Common myeloid progenitor, CD34-positive (primary cell): ENCODE data around the gene TRPM3.

Experiments
- CTCF ChIA-PET: fragments of 350-600 bp; sonication (Branson Sonifier 250); formaldehyde crosslinking; loops from one replicate; lab custom pipeline; 2021; ENCODE audit warnings: antibody characterized with exemption; lab: Charles Lee
- POLR2A ChIA-PET: fragments of 350-600 bp; sonication (Branson Sonifier 250); formaldehyde crosslinking; loops from one replicate; lab custom pipeline; 2021; ENCODE audit warnings: antibody characterized with exemption; lab: Charles Lee
- DNase-seq, 3 donors: peaks; one replicate each; pipeline versions ENCODE4 v3.0.0 to v3.0.0-alpha.2; 2013
- H3K27ac ChIP-seq, 2 experiments: 1 replicate in 1 of 2; 2 replicates in 1 of 2; pipeline ENCODE4 v1.7.0; 2013; ENCODE audit warnings: inconsistent platforms in 2 of 2, low read length in 2 of 2, mild to moderate bottlenecking in 2 of 2, low read depth in 1 of 2, moderate library complexity in 1 of 2; ENCODE audit not compliant: severe bottlenecking in 2 of 2, insufficient read depth in 1 of 2, poor library complexity in 1 of 2
- H3K27me3 ChIP-seq, 5 experiments: replicated peaks in 2 of 5; 1 replicate in 3 of 5; 2 replicates in 2 of 5; pipeline versions ENCODE4 v1.6.1 to v1.7.0; 2013; ENCODE audit warnings: low read length in 4 of 5, mild to moderate bottlenecking in 2 of 5, moderate library complexity in 2 of 5, inconsistent platforms in 1 of 5; ENCODE audit not compliant: insufficient read depth in 5 of 5, control insufficient read depth in 4 of 5
- H3K36me3 ChIP-seq, 4 experiments: 1 replicate in 2 of 4; 2 replicates in 2 of 4; pipeline versions ENCODE4 v1.6.1 to v1.7.0; 2013; ENCODE audit warnings: low read length in 3 of 4, control low read depth in 1 of 4, mild to moderate bottlenecking in 1 of 4; ENCODE audit not compliant: control insufficient read depth in 4 of 4, insufficient read depth in 4 of 4
- H3K4me1 ChIP-seq, 4 experiments: 1 replicate in 3 of 4; 2 replicates in 1 of 4; pipeline versions ENCODE4 v1.6.1 to v1.7.1; 2013; ENCODE audit warnings: low read length in 3 of 4, mild to moderate bottlenecking in 3 of 4, control low read depth in 1 of 4, inconsistent platforms in 1 of 4, moderate library complexity in 1 of 4; ENCODE audit not compliant: control insufficient read depth in 4 of 4, insufficient read depth in 4 of 4; ENCODE audit errors: control extremely low read depth in 1 of 4
- H3K4me3 ChIP-seq, 7 experiments: 1 replicate in 4 of 7; 2 replicates in 3 of 7; pipeline versions ENCODE4 v1.5.1 to v1.7.0; 2013; ENCODE audit warnings: mild to moderate bottlenecking in 7 of 7, low read length in 6 of 7, moderate library complexity in 6 of 7, inconsistent platforms in 2 of 7, low read depth in 2 of 7, control low read depth in 1 of 7; ENCODE audit not compliant: insufficient read depth in 4 of 7, control insufficient read depth in 1 of 7; ENCODE audit errors: extremely low read depth in 1 of 7
- H3K9me3 ChIP-seq, 5 experiments: 1 replicate in 4 of 5; 2 replicates in 1 of 5; pipeline versions ENCODE4 v1.6.1 to v1.7.1; 2013; ENCODE audit warnings: low read length in 4 of 5, mild to moderate bottlenecking in 2 of 5, inconsistent platforms in 1 of 5, low read depth in 1 of 5, moderate library complexity in 1 of 5; ENCODE audit not compliant: control insufficient read depth in 4 of 5, insufficient read depth in 2 of 5; ENCODE audit errors: control extremely low read depth in 1 of 5
- WGBS: methylation state at CpG from one replicate; pipeline ENCODE4 v1.1.5; 2013; ENCODE audit not compliant: insufficient coverage; 5-methylcytosine and 5-hydroxymethylcytosine counted together

TRPM3 gene

DNA sequence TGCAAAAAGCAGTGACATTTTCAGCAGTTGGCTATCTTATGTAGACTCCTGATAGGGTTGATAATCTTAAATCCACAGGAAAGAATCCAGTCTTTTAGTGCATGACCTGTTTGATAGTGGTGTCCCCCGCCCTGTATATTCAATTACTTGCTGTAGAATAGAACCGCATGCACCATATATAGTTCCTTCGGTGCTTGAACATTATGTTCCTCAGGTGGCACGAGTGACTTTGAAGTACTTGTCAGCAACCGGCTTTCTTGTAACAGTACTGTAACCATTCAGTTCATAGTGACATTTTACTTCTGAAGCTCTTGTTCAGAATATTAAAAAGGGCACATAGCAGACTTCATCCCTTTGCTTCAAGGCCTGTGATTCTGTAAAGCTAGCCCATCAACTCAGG, 543.8 kb downstream of the TRPM3 start:
- DNase-seq, result no peak
- no peaks in the 10 kb centered on the region for H3K36me3 ChIP-seq
- 98% methylated on average over 5 of the region's 5 CpGs for WGBS
- no peak overlapping the region for H3K4me3 ChIP-seq
- ChIA-PET POLR2A (interaction anchor here (0.6 kb wide), 1 partner anchor 345 kb away, joined by 3 read pairs; no protein-coding TSS in a partner anchor), CTCF (interaction anchor here (0.6 kb wide), 1 partner anchor 24 kb away, joined by 4 read pairs; no protein-coding TSS in a partner anchor)
- peaks cover 0 to 17% (median 0%) of the 10 kb centered on the region in 4 experiments for H3K4me1 ChIP-seq
- no peaks in the 10 kb centered on the region for H3K27me3 ChIP-seq
- H3K9me3 ChIP-seq, result no peaks in the 10 kb centered on the region
- H3K27ac ChIP-seq, result no peak overlapping the region

DNA sequence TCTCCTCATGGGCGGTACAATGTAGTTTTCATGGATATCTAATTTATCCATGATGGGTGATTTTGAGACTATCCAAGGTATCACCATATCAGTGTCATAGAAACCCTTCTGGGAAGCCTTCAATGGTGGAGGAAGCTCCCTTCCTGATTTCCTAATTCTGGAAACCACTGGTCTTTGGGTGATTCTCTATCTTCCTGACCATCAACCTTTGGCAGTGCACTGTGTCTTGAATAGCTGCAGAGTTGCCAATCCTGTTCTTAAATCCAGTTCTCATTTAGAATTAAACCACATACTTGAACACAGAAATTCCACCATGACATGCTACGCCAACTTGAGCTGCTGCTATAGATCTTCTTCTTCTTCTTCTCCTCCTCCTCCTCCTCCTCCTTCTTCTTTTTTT, 545.3 kb downstream of the TRPM3 start:
- H3K9me3 ChIP-seq, result no peaks in the 10 kb centered on the region
- ChIA-PET CTCF (interaction anchor here (0.6 kb wide), 1 partner anchor 20 kb away, joined by 3 read pairs; no protein-coding TSS in a partner anchor), POLR2A (no interaction called here)
- H3K27ac ChIP-seq, result no peak overlapping the region
- H3K4me1 ChIP-seq, result peaks cover 0 to 11% (median 0%) of the 10 kb centered on the region in 4 experiments
- H3K27me3 ChIP-seq, result no peaks in the 10 kb centered on the region
- 100% methylated on average over 1 of the region's 2 CpGs for WGBS
- no peak for DNase-seq
- no peaks in the 10 kb centered on the region for H3K36me3 ChIP-seq
- H3K4me3 ChIP-seq, result no peak overlapping the region

DNA sequence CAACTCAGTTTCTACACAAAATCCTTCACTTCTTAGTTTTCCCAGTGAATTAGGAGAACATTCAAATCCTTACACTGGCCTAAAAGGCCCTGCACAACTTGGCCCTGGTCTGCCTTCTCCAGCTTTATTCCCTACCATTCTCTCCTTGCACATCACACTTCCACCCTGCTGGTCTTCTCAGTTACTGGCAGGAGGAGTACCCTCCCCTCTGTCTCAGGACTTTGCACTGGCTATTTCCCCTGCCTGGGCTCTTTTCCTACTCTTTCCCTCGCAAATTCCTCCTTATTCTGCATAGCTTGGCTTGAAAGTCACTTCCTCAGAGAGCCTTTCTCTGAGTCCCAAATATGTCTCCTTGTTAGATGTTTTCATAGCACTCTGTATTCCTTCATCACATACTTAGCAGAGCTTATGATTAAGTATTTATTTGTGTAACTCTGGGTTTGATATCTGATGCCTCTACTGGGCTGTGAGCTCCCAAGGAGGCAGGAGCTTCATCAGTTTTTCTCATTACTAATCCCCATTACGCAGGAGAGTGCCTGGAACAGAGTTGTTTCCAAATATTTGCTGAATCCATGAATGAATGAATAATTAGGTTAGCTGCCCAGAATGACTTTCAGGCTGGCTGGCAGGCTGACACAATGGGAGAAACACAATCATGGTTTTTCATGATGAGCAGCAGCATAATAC, 547.1 kb downstream of the TRPM3 start:
- Histone ChIP-seq H3K9me3 (no peaks in the 10 kb centered on the region), H3K36me3 (no peaks in the 10 kb centered on the region), H3K4me1 (peaks cover 0 to 5% (median 0%) of the 10 kb centered on the region in 4 experiments), H3K27ac (no peak overlapping the region), H3K27me3 (no peaks in the 10 kb centered on the region), H3K4me3 (no peak overlapping the region)
- 90% methylated on average over 2 of the region's 2 CpGs for WGBS
- CTCF ChIA-PET, result no interaction called here
- POLR2A ChIA-PET, result no interaction called here
- no peak for DNase-seq

DNA sequence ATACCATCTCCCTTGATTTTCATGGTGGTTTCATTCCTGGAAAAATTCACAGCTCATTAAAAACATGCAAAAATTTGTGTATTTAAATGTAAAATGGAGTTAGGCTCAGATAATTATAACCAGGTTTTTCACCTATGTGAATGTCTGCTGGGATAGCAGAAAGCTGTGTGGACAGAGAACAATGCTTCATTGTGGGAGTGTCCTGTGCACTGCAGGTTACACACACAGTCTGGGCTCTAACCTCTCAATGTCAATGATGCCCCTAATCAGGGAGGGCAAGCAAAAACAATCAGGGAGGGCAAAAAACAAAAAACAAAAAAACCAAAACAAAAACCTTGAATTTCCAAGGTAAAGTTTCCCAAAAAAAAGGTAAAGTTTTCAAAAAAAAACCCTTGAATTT, 548.1 kb downstream of the TRPM3 start:
- Histone ChIP-seq H3K4me1 (peaks cover 0 to 5% (median 0%) of the 10 kb centered on the region in 4 experiments), H3K27ac (no peak overlapping the region), H3K27me3 (no peaks in the 10 kb centered on the region), H3K9me3 (no peaks in the 10 kb centered on the region), H3K4me3 (no peak overlapping the region), H3K36me3 (no peaks in the 10 kb centered on the region)
- CTCF ChIA-PET, result no interaction called here
- POLR2A ChIA-PET, result interaction anchor here (0.7 kb wide), 1 partner anchor 9 kb away, joined by 3 read pairs; no protein-coding TSS in a partner anchor
- no peak for DNase-seq

DNA sequence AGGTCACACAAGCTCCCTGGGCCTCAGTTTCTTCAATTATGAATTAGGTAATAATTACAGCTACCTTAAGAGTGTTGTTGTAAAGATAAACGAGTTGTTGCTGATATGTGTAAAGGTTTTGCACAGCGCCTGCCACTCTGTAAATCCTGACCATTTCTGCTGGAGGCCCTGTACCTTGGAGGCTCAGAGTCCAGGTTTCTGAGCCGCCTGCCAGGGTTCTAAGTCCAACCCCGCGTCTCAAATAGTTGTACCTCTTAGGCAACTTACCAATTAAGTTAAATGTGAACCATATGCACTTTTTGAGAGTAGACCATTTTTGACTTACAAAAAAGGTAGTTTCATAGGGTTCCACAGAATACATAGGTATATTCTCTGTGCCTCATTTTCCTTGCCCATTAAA, 550.2 kb downstream of the TRPM3 start:
- Histone ChIP-seq H3K4me3 (no peak overlapping the region), H3K4me1 (peaks cover 0 to 3% (median 0%) of the 10 kb centered on the region in 4 experiments), H3K9me3 (no peaks in the 10 kb centered on the region), H3K27ac (no peak overlapping the region), H3K27me3 (no peaks in the 10 kb centered on the region), H3K36me3 (no peaks in the 10 kb centered on the region)
- no peak for DNase-seq
- POLR2A ChIA-PET, result no interaction called here
- 100% methylated on average over 3 of the region's 5 CpGs for WGBS
- CTCF ChIA-PET, result interaction anchor here (0.9 kb wide), 1 partner anchor 185 kb away, joined by 3 read pairs; no protein-coding TSS in a partner anchor

DNA sequence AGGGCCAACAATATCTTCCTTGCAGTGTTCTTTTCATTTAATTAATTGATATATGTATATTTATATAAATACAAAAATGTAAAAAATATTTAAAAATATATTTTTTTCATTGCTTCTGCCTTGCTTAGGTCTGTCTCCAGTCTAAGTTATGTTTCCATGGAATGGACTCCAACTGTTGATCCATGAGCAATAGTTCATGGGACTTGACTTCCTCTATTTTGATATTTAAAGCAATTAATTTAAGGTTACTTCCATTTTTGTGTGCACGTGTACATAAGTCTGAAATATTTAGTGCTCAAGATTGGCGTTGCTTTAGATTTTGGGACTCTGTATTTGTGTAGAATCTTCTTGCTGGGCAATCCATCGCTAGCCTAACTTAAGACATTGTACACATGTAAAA, 551.6 kb downstream of the TRPM3 start:
- ChIA-PET POLR2A (no interaction called here), CTCF (no interaction called here)
- H3K4me3 ChIP-seq, result no peak overlapping the region
- no peaks in the 10 kb centered on the region for H3K9me3 ChIP-seq
- DNase-seq, result peak in 1 of 3 donors; percentile 14
- H3K27me3 ChIP-seq, result no peaks in the 10 kb centered on the region
- peaks cover 0 to 6% (median under 1%) of the 10 kb centered on the region in 4 experiments for H3K4me1 ChIP-seq
- H3K36me3 ChIP-seq, result no peaks in the 10 kb centered on the region
- WGBS, result no CpG with 5 or more reads among the region's 3 CpGs
- no peak overlapping the region for H3K27ac ChIP-seq

DNA sequence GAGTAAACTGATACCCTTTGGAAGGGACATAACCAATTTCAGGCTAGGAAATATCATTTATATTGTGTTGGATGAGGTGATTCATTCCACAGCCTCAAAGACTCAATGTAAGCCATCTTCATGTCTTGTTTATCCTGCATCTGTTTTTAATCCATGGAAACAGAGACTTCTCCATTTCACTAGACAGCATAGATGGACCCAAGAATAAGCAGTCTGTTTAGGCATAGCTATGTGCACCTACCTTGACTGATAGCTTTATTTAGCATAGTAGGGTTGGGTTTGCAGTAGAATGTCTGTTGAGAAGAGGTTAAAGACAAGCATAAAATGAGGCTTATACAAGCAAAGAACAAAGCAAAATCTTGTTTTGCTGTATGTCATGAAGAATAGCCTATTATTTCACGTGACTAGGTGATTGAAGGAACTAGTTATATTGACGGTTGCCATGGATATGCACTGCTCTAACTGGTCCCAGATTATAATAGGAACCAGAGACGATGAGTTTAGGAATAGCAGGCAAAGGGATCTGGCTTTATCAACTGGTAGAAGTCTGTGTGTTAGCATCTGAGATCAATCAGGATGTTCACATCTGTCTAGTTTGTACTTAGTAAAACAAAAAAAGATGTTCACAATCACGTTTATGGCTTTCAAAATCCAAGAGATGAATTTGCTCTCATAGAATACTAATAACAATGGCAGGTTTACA, 552.2 kb downstream of the TRPM3 start:
- Histone ChIP-seq H3K9me3 (no peaks in the 10 kb centered on the region), H3K27ac (no peak overlapping the region), H3K27me3 (no peaks in the 10 kb centered on the region), H3K4me3 (no peak overlapping the region), H3K4me1 (peaks cover 3 to 12% (median 6%) of the 10 kb centered on the region in 4 experiments), H3K36me3 (no peaks in the 10 kb centered on the region)
- CTCF ChIA-PET, result no interaction called here
- DNase-seq, result peak in 2 of 3 donors; percentile 52 to 63
- WGBS, result 97% methylated on average over 3 of the region's 4 CpGs
- POLR2A ChIA-PET, result no interaction called here
